Activated CD4-positive, alpha-beta T cell treated with anti-CD3 and anti-CD28 coated beads for 4 hours (primary cell): Measurements from ENCODE around the gene PNLDC1.
"Not testable (repeated sequence)": the region's sequence is repeated elsewhere in the genome, so short reads cannot be mapped to it uniquely, and the experiment has no call there.

Experiments
- DNase-seq, 2 donors: peaks; one replicate each; pipeline ENCODE4 v3.0.0-alpha.2; 2020

The PNLDC1 gene

DNA sequence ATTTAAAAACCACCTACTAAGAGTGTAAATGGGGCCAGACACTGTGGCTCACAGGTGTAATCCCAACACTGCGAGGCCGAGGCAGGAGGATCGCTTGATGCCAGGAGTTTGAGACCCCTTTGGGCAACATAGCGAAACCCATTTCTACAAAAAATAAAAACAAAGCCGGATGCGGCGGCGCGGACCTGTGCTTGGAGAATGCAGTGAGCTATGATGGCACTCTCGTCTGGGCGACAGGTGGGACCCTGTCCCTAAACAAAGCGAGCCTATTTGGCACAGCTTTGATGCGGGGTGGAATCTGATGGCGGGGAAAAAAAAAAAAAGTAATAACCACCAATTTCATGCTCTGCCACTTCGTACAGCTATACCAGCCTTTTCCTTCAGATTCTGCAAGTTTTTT lies 11.8 kb upstream of the PNLDC1 start:
- peak in 1 of 2 donors; percentile 14 for DNase-seq

- peak; percentile 8 to 22 for DNase-seq
Observed at GRCh38 chr6:159788753-159789376, 11.2 kb upstream of the PNLDC1 start.

- DNase-seq: peak; percentile 99
Observed at GRCh38 chr6:159789377-159790148, 10.5 kb upstream of the PNLDC1 start, which contains the start of gene TCP1. Gene TCP1, minus strand, starts transcription at chr6:159789602. Its CDS starts 134 bp downstream, at chr6:159789468.

DNA sequence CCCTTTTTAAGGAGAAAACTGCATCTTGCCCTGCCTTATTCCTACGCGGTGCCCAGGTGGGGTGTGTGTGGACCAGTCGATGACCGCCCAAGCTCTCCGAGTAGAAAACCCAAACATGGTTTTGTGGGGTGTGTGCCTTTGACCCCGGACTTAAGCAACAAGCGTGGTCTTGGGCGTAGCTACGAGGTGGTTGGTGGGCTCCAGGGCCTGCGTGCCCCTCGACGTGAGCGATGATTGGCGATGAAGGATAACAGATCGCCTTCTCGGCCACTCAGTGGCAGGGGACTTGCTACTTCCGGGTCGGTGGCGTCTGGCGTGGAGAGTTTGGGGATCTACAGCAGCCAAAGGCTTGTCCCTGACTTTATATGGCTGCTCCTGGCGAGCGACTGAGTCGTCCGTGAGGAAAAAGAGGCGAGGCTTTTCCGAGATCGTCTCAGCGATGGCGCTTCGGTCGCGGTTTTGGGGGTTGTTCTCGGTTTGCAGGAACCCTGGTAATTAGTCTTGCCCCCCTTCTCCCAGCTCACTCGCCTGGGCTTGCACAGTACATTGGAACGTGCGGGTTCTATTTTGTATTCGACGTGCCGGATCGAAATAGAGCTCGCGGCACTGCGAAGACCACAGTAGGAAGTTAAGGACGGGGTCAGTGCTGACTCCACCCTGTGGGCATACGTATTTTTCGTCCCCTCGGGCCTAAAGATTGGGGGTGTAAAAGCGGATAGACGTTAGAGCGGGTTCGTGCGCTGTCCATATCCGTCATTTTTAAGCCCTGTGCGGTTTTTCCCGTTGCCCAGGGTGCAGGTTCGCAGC lies 9.7 kb upstream of the PNLDC1 start, which contains the start of gene MRPL18:
Gene MRPL18 (plus strand): TSS at position 319 of the 807 bp plus-strand sequence. CDS start 121 bp downstream, at position 440.
- DNase-seq: peak; percentile 83 to 87

GRCh38 chr6:159790956-159791598 lies 9.0 kb upstream of the PNLDC1 start:
- DNase-seq: peak in 1 of 2 donors; percentile 14

- DNase-seq: not testable (repeated sequence)
Observed at GRCh38 chr6:159794976-159795375, 5.1 kb upstream of the PNLDC1 start.

GRCh38 chr6:159797554-159797953 lies 2.5 kb upstream of the PNLDC1 start:
- DNase-seq: no peak

DNA sequence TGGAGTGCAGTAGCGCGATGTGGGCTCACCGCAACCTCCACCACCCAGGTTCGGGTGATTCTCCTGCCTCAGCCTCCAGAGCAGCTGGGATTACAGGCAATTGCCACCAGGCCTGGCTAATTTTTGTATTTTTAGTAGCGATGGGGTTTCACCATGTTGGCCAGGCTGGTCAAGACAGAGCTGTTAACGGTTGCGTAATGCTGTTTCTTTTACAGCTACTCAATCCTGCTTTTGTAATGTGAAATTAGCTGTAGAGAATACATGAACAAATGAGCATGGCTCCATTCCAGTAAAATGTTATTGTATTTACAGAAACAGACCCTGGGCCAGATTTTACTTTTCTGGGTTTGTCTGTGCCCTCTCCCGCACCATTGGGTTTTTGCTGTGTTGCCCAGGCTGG lies 1.9 kb downstream of the PNLDC1 start:
- DNase-seq: no peak

GRCh38 chr6:159804504-159804903 lies 4.4 kb downstream of the PNLDC1 start:
- no peak for DNase-seq

DNA sequence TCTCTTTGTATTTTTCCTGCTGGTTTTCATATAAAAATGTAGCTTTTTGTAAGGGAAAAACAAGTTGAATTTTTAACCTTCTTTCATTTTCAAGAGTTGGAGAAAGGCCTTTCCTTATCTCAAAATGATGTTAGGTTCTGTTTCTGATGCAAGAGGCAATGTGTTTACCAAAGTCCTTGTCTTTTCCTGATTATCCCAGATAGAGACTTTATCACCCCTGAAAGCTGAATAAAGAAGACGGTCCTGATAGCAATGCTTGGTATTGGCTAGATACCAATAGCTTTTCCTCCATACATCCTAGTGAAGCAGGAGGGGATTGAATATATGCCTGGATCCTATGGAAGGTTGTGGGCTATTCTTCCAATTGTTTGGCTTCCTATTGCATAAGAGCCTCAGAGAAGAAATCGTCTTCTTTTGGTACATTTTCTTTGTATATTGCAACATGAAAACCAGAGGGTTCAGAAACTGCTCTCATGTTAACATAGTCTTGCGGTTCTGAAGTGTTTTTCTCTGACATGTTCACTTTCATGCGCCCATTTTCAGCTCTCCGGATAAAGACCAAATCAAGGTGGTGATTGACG lies 5.5 kb downstream of the PNLDC1 start:
- no peak for DNase-seq

DNA sequence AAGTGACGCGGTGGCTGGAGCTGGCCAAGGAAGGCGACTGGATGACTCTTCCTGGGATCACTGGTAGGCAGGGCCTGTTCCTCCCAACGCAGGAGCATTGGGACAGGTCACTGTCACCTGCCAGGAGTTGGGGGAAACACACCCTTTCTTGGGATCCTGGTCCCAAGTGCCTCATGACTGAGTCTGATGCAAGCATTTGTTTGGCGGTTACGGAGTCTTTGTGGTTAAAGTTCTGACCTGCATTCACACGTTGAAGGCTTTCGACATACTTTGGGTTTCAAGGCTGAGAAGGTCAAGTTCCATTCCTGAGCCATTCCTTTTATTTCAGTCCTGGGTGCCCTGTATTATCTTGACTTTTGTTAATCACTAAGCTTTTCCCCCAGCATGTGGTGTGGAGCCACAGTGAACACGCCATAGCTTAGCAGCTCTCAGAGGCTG lies 6.0 kb downstream of the PNLDC1 start:
- DNase-seq: no peak

DNA sequence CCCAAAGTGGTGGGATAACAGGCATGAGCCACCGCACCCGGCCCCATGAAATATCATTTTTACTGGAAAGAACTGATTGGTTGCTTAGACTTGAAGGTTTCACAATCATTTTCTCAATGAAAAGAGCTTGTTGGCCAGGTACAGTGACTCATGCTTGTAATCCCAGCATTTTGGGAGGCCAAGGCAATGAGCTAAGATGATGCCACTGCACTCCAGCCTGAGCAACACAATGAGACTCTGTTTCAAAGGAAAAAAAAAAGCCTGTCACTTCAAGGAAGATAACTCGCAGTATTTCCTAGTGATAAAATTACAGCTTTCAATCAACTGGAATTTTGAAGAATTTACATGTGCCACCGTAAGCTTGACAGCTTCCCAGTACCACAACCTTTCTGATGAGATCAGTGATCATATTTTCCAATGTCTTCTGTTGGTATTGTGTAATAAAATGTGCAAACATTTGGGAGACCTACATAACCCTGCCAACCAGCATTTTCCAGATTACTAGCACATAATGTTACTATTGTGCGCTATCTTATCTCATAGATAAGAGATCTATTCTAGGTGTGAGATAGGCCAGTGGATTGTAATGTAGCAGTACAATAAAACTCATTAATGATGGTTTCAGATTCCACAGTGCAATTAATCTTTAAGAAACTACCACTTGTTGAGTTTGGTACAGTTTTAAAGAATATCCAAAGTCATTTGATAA lies 7.2 kb downstream of the PNLDC1 start:
- DNase-seq: no peak

DNA sequence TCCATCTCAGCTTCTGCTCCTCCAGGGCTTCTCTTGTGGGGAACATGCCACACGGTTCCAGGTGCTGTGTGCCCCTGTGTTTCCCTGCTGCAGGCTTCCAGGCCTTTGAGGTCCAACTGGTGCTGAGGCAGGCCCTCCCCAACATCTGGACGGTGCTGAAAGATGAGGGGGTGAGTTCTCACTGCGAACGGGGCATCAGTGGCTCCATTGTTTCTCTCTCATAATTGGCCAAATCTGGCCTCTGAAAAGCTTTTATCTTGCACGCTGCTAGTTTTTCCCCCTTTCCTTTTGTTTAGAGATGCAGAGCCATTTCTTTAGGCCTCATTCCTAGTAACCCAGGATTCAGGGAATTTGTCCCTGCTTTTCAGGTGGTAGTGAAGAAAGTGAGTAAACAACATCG lies 8.6 kb downstream of the PNLDC1 start:
- DNase-seq: no peak

DNA sequence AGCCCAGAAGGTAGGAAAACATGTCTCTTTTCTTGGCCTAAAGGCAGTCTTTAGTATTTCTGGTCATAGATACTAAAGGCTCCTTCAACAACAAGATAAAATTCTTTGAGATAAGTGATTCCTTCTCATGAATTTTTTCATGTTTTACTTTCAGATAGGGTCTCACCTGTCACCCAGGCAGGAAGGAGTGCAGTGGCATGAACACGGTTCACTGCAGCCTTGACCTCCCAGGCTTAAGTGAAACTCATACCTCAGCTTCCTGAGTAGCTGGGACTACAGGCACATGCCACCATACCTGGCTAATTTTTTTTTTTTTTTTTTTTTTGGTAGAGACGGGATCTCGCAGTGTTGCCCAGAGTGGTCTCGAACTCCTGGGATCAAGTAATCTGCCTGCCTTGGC lies 9.1 kb downstream of the PNLDC1 start:
- no peak for DNase-seq

- DNase-seq: no peak
Observed at GRCh38 chr6:159813781-159814180, 13.7 kb downstream of the PNLDC1 start.

- DNase-seq: no peak
Observed at GRCh38 chr6:159815410-159815809, 15.3 kb downstream of the PNLDC1 start.

DNA sequence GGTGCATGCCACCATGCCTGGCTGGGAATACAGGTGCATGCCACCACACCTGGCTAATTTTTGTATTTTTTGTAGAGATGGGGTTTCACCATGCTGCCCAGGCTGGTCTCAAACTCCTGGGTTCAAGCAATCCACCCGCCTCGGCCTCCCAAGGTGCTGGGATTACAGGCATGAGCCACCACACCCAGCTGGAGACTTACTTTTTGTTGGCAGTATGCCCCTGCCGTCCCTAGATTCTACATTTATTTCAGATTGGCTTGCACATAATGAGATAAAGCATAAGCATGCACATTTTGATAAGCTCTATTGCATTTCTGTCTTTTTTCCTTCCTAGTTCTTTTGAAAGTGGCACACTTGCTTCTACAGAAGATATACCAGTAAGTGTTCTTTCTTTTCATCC lies 16.7 kb downstream of the PNLDC1 start:
- DNase-seq: not testable (repeated sequence)

- no peak for DNase-seq
Observed at GRCh38 chr6:159817951-159818739, 18.1 kb downstream of the PNLDC1 start.

- no peak for DNase-seq
Observed at GRCh38 chr6:159819098-159819497, 19.0 kb downstream of the PNLDC1 start.

- DNase-seq: peak in 1 of 2 donors; percentile 18
Observed at GRCh38 chr6:159819932-159820640, 20.0 kb downstream of the PNLDC1 start.
